GM19240 (cell line): ENCODE data around the gene KCNQ2.
A peak's percentile ranks its signal among the peaks of the same experiment; 100 is the strongest.

Source experiments
- DNase-seq: peaks from one replicate; pipeline ENCODE4 v3.0.0; 2011; ENCODE audit warnings: low spot score; ENCODE audit not compliant: insufficient read length

Gene KCNQ2

GRCh38 chr20:63501818-63502670, 29.6 kb upstream of the KCNQ2 start:
- no peak for DNase-seq

GRCh38 chr20:63500902-63501817, 28.7 kb upstream of the KCNQ2 start:
- no peak for DNase-seq

- DNase-seq: no peak
Observed at GRCh38 chr20:63500151-63500901, 27.9 kb upstream of the KCNQ2 start.

- DNase-seq: no peak
Observed at GRCh38 chr20:63499338-63499969, 27.0 kb upstream of the KCNQ2 start.

GRCh38 chr20:63498960-63499337, 26.5 kb upstream of the KCNQ2 start, which contains the start of gene EEF1A2:
Gene EEF1A2 (minus strand): TSS chr20:63499083. CDS start chr20:63497763, 1,320 bp downstream.
- no peak for DNase-seq

GRCh38 chr20:63497946-63498935, 25.8 kb upstream of the KCNQ2 start:
- no peak for DNase-seq

GRCh38 chr20:63497138-63497945, 24.9 kb upstream of the KCNQ2 start:
- DNase-seq: no peak

- no peak for DNase-seq
Observed at GRCh38 chr20:63496596-63497120, 24.2 kb upstream of the KCNQ2 start.

- peak; percentile 90 for DNase-seq
Observed at GRCh38 chr20:63495741-63496595, 23.5 kb upstream of the KCNQ2 start.

GRCh38 chr20:63495167-63495720, 22.8 kb upstream of the KCNQ2 start:
- DNase-seq: no peak

GRCh38 chr20:63494420-63495166, 22.1 kb upstream of the KCNQ2 start:
- no peak for DNase-seq

GRCh38 chr20:63494084-63494419, 21.6 kb upstream of the KCNQ2 start:
- no peak for DNase-seq

GRCh38 chr20:63493563-63494020, 21.1 kb upstream of the KCNQ2 start:
- no peak for DNase-seq

GRCh38 chr20:63492982-63493381, 20.5 kb upstream of the KCNQ2 start:
- DNase-seq: no peak

- no peak for DNase-seq
Observed at GRCh38 chr20:63492518-63492917, 20.1 kb upstream of the KCNQ2 start.

GRCh38 chr20:63491635-63492230, 19.3 kb upstream of the KCNQ2 start:
- DNase-seq: no peak
